Loucy (cell line): ENCODE measurements around the gene NDUFAF5.

Experiments
- CTCF ChIP-seq: fragments of 200-600 bp; sonication (generic); conservative IDR thresholded peaks from 2 replicates; pipeline ENCODE4 v1.5.1; 2014; ENCODE audit warnings: mild to moderate bottlenecking, antibody characterized with exemption, low read length
- EZH2phosphoT487 ChIP-seq: fragments of 200-600 bp; IDR thresholded peaks from 2 replicates; pipeline ENCODE4 v1.6.1; 2018; ENCODE audit warnings: antibody characterized with exemption, mild to moderate bottlenecking, moderate library complexity, borderline replicate concordance

DNA sequence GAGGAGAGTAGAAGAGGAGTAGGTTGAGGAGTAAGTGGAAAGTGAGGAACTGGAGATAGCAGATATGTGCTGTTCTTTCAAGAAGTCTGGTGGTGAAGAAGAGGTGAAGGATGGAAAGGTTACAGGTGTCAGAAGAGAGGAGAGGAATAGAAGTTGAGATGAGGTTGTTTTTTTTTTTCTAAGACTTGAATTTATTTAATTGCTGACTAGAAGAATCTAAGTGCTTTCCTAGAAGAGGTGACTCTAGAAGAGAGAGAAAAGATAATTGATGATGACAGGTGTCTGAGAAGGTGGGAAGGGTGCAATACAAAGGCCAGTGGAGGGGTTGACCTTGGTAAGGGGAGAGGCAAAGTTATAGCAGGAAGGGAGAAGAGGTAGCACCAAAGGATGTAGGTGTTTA lies 25.6 kb downstream of the NDUFAF5 start:
- TF ChIP-seq CTCF (no peak), EZH2phosphoT487 (no peak)
